CD14-positive monocyte (primary cell): ENCODE measurements around the gene GRID1. TPM values are rescaled to one million over a fixed set of nuclear protein-coding genes. Genes with fewer than 3 reads are reported as not detected.

Source experiments
- DNase-seq, 3 donors: peaks; one replicate each; pipeline ENCODE4 v3.0.0-alpha.2; 2011 to 2022
- H2AFZ ChIP-seq: 2 replicates; pipeline ENCODE4 v1.6.0; 2012; ENCODE audit warnings: mild to moderate bottlenecking, low read depth, low read length, inconsistent platforms; ENCODE audit not compliant: insufficient read depth, poor library complexity, severe bottlenecking
- H3K27ac ChIP-seq, 2 donors: 1 replicate in 1 of 2; 2 replicates in 1 of 2; pipeline ENCODE4 v1.5.1; 2012 to 2013; ENCODE audit warnings: low read length in 2 of 2, control low read depth in 1 of 2, inconsistent platforms in 1 of 2, low read depth in 1 of 2, mild to moderate bottlenecking in 1 of 2
- H3K27me3 ChIP-seq, 2 donors: one replicate each; pipeline versions ENCODE4 v1.6.0 to v1.6.1; 2011 to 2013; ENCODE audit warnings: low read length in 2 of 2; ENCODE audit not compliant: control insufficient read depth in 2 of 2, insufficient read depth in 2 of 2
- H3K36me3 ChIP-seq, 2 donors: replicated peaks in 1 of 2; 1 replicate in 1 of 2; 2 replicates in 1 of 2; pipeline versions ENCODE4 v1.5.1 to v1.6.1; 2012 to 2013; ENCODE audit warnings: low read length in 2 of 2, control low read depth in 1 of 2, inconsistent platforms in 1 of 2, mild to moderate bottlenecking in 1 of 2; ENCODE audit not compliant: insufficient read depth in 2 of 2, control insufficient read depth in 1 of 2
- H3K4me1 ChIP-seq, 2 donors: 1 replicate in 1 of 2; 2 replicates in 1 of 2; pipeline versions ENCODE4 v1.5.1 to v1.6.1; 2012 to 2013; ENCODE audit warnings: low read length in 2 of 2, control low read depth in 1 of 2, inconsistent platforms in 1 of 2, mild to moderate bottlenecking in 1 of 2, moderate library complexity in 1 of 2; ENCODE audit not compliant: insufficient read depth in 2 of 2, control insufficient read depth in 1 of 2
- H3K4me2 ChIP-seq: replicated peaks from 2 replicates; pipeline ENCODE3; 2012; ENCODE audit warnings: low read length, moderate library complexity, mild to moderate bottlenecking; ENCODE audit not compliant: poor library complexity, severe bottlenecking; ENCODE audit errors: extremely low read depth
- H3K4me3 ChIP-seq, 3 experiments: fragments of 200-600 bp in 1 of 3; sonication (generic) in 1 of 3; replicated peaks in 1 of 3; 1 replicate in 2 of 3; 2 replicates in 1 of 3; pipeline ENCODE4 v1.5.1; 2011 to 2013; ENCODE audit warnings: low read length in 3 of 3, mild to moderate bottlenecking in 3 of 3, control low read depth in 2 of 3, low read depth in 2 of 3, inconsistent platforms in 1 of 3, moderate library complexity in 1 of 3
- H3K79me2 ChIP-seq: 2 replicates; pipeline ENCODE4 v1.6.0; 2012; ENCODE audit warnings: mild to moderate bottlenecking, control low read depth, inconsistent platforms, low read length, moderate library complexity; ENCODE audit not compliant: insufficient read depth
- H3K9ac ChIP-seq: 2 replicates; pipeline ENCODE4 v1.6.0; 2017; ENCODE audit warnings: low read length, mild to moderate bottlenecking; ENCODE audit not compliant: insufficient read depth, poor library complexity, severe bottlenecking
- H3K9me3 ChIP-seq, 2 donors: replicated peaks in 1 of 2; 1 replicate in 1 of 2; 2 replicates in 1 of 2; pipeline versions ENCODE4 v1.5.1 to v1.6.1; 2012 to 2013; ENCODE audit warnings: low read length in 2 of 2, control low read depth in 1 of 2; ENCODE audit not compliant: control insufficient read depth in 1 of 2, insufficient read depth in 1 of 2
- H4K20me1 ChIP-seq: 2 replicates; pipeline ENCODE4 v1.6.0; 2012; ENCODE audit warnings: mild to moderate bottlenecking, low read length, control low read depth, moderate library complexity; ENCODE audit not compliant: insufficient read depth
- H3K27ac Mint-ChIP-seq, 7 donors: one replicate each; pipeline ENCODE4 v1.8.0; 2020; ENCODE audit warnings: mild to moderate bottlenecking in 7 of 7, mixed read lengths in 7 of 7, moderate library complexity in 6 of 7, inconsistent platforms in 2 of 7
- H3K27me3 Mint-ChIP-seq, 3 donors: one replicate each; pipeline ENCODE4 v1.8.0; 2021 to 2022; ENCODE audit warnings: low read depth in 3 of 3, mild to moderate bottlenecking in 3 of 3, mixed read lengths in 3 of 3, moderate library complexity in 3 of 3, inconsistent platforms in 1 of 3
- H3K36me3 Mint-ChIP-seq, 2 donors: one replicate each; pipeline ENCODE4 v1.8.0; 2020; ENCODE audit warnings: mixed read lengths in 2 of 2, inconsistent platforms in 1 of 2, mild to moderate bottlenecking in 1 of 2
- H3K4me1 Mint-ChIP-seq: one replicate; pipeline ENCODE4 v1.8.0; 2020; ENCODE audit warnings: mild to moderate bottlenecking, mixed read lengths
- H3K4me3 Mint-ChIP-seq, 2 donors: one replicate each; pipeline ENCODE4 v1.8.0; 2020; ENCODE audit warnings: mild to moderate bottlenecking in 2 of 2, mixed read lengths in 2 of 2, moderate library complexity in 1 of 2
- H3K9me3 Mint-ChIP-seq, 7 donors: one replicate each; pipeline ENCODE4 v1.8.0; 2020 to 2022; ENCODE audit warnings: mixed read lengths in 7 of 7, mild to moderate bottlenecking in 6 of 7, moderate library complexity in 6 of 7, inconsistent platforms in 2 of 7
- WGBS: methylation state at CpG from one replicate; pipeline ENCODE4 v1.1.5; 2013; ENCODE audit warnings: missing lambda C conversion rate; ENCODE audit not compliant: insufficient coverage; 5-methylcytosine and 5-hydroxymethylcytosine counted together
- intact Hi-C, 2 donors: fragments of 100-400 bp; cut with micrococcal nuclease; formaldehyde crosslinking; loops; one replicate each; pipeline versions ENCODE4 v1.15.0 to v1.15.1; 2023
- polyA plus RNA-seq, 3 donors: library from polyadenylated mRNA; depleted of rRNA in 1 of 3; unstranded in 2 of 3; stranded (reverse) in 1 of 3; fragments of 300-500 nt in 2 of 3; fragments of >200 nt in 1 of 3; fragmentation: Illumina TruSeq in 2 of 3; gene quantifications; 1 replicate in 2 of 3; 2 replicates in 1 of 3; pipeline ENCODE4 v1.2.3, GENCODE V29; 2012 to 2021
- TF ChIP-seq, protein P1 (sequence below): fragments of 200-600 bp; IDR thresholded peaks from one replicate; pipeline ENCODE4 v1.8.0; 2022; ENCODE audit warnings: antibody characterized with exemption, mild to moderate bottlenecking

GRID1 gene
- polyA plus RNA-seq, 3 donors, result not detected

GRCh38 chr10:86221442-86222335, 144.9 kb downstream of the GRID1 start:
- TF ChIP-seq, protein P1, sequence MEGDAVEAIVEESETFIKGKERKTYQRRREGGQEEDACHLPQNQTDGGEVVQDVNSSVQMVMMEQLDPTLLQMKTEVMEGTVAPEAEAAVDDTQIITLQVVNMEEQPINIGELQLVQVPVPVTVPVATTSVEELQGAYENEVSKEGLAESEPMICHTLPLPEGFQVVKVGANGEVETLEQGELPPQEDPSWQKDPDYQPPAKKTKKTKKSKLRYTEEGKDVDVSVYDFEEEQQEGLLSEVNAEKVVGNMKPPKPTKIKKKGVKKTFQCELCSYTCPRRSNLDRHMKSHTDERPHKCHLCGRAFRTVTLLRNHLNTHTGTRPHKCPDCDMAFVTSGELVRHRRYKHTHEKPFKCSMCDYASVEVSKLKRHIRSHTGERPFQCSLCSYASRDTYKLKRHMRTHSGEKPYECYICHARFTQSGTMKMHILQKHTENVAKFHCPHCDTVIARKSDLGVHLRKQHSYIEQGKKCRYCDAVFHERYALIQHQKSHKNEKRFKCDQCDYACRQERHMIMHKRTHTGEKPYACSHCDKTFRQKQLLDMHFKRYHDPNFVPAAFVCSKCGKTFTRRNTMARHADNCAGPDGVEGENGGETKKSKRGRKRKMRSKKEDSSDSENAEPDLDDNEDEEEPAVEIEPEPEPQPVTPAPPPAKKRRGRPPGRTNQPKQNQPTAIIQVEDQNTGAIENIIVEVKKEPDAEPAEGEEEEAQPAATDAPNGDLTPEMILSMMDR, result no peak

DNA sequence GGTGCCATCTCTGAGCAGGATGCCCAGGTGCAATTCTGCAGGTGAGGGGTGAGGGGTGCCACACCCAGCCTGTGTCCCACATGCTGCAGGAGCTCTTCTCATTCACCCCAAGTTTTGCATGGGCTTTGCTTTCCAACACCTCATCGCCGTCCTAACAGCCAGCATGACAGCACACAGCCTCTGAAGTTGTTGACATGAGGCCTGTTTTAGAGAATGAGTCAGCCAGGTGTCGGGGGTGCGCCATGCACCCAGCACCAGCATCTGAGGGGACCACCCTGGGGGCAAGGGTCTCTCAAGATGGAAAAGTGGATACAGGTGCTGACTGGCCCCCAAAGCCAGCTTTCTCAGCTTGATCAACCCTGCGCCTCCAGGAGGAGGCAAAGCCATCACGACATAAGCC, 146.0 kb downstream of the GRID1 start:
- no peak for DNase-seq
- Histone ChIP-seq H3K36me3 (no peaks in the 10 kb centered on the region), H3K79me2 (no peaks in the 10 kb centered on the region), H3K27me3 (no peaks in the 10 kb centered on the region), H3K9me3 (no peaks in the 10 kb centered on the region), H4K20me1 (no peaks in the 10 kb centered on the region), H3K4me3 (no peak overlapping the region), H3K9ac (no peak overlapping the region), H2AFZ (no peak overlapping the region), H3K27ac (no peak overlapping the region), H3K4me1 (peaks cover 13 to 19% of the 10 kb centered on the region in 2 donors), H3K4me2 (no peak overlapping the region)
- Mint-ChIP-seq H3K9me3 (no peaks in the 10 kb centered on the region), H3K4me3 (no peak overlapping the region), H3K27me3 (peaks cover under 1 to 15% (median 11%) of the 10 kb centered on the region in 3 donors), H3K36me3 (no peaks in the 10 kb centered on the region), H3K27ac (no peak overlapping the region), H3K4me1 (peaks cover 14% of the 10 kb centered on the region)
- intact Hi-C loops, result no loop called here
- TF ChIP-seq, protein P1, result no peak
- 97% methylated on average over 6 of the region's 6 CpGs for WGBS

More at GRCh38 chr10:86221442-86222335, 144.9 kb downstream of the GRID1 start:
- no peaks in the 10 kb centered on the region for H3K9me3 ChIP-seq
- no peak overlapping the region for H3K4me2 ChIP-seq
- no peak overlapping the region for H2AFZ ChIP-seq
- H3K27me3 Mint-ChIP-seq, result peaks cover 2 to 13% (median 12%) of the 10 kb centered on the region in 3 donors
- no peak overlapping the region for H3K27ac Mint-ChIP-seq
- H3K9me3 Mint-ChIP-seq, result no peaks in the 10 kb centered on the region
- intact Hi-C loops, result no loop called here
- no peak for DNase-seq
- H3K36me3 ChIP-seq, result no peaks in the 10 kb centered on the region
- no peak overlapping the region for H3K4me3 ChIP-seq
- peaks cover 19 to 26% of the 10 kb centered on the region in 2 donors for H3K4me1 ChIP-seq
- H4K20me1 ChIP-seq, result no peaks in the 10 kb centered on the region
- H3K9ac ChIP-seq, result no peak overlapping the region
- H3K79me2 ChIP-seq, result no peaks in the 10 kb centered on the region
- no peak overlapping the region for H3K27ac ChIP-seq
- no peaks in the 10 kb centered on the region for H3K36me3 Mint-ChIP-seq
- H3K27me3 ChIP-seq, result no peaks in the 10 kb centered on the region
- WGBS, result 97% methylated on average over 5 of the region's 7 CpGs
- H3K4me3 Mint-ChIP-seq, result no peak overlapping the region
- peaks cover 20% of the 10 kb centered on the region for H3K4me1 Mint-ChIP-seq
